Posterior vena cava (tissue), 2 donors: ENCODE measurements around the gene DYDC2. TPM values are rescaled to one million over a fixed set of nuclear protein-coding genes. Genes with fewer than 3 reads are reported as not detected.
A peak's percentile ranks its signal among the peaks of the same experiment; 100 is the strongest.

Source experiments
- DNase-seq: peaks from one replicate; pipeline ENCODE4 v3.0.0-alpha.2; 2020; ENCODE audit warnings: low spot score
- intact Hi-C, 2 donors: fragments of 100-400 bp; cut with DNase I; formaldehyde crosslinking; loops; one replicate each; pipeline versions ENCODE4 v1.14.1 to v1.14.2; 2022 to 2023
- total RNA-seq, 2 donors: library from RNA; stranded (reverse); fragmentation: NEBNext Ultra II Directional; extraction: Animal tissue kit (Norgen Biotek cat#: 25700); gene quantifications; one replicate each; pipeline ENCODE4 v1.2.1, GENCODE V29; 2021
- donor health status: DM: yes; HTN: yes; CAD: no.
- donor health status: DM: yes; HTN: yes; CAD: no.

DYDC2 gene
- total RNA-seq, 2 donors from 2014 or later: not detected

GRCh38 chr10:80359644-80360043, 3.1 kb downstream of the DYDC2 start:
- DNase-seq: no peak
- intact Hi-C loops: no loop called here

DNA sequence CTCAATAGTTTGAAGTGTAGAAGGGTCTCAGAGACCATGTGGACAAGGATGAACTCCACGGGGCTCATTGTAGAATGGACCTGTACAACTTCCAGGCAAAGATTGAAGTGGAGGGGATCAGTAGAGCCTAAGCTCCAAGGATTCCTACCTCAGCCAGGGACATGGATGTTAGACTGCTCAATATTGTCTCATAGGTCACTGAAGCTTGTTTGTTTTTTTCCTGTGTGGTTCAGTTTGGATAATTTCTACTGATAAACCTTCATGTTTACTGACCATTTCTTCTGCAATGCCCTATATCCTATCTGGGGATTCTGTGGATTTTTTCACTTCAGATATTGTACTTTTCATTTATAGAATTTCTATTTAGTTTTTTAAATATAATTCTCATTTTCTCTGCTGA, 8.9 kb downstream of the DYDC2 start:
- no peak for DNase-seq
- intact Hi-C loops: no loop called here

DNA sequence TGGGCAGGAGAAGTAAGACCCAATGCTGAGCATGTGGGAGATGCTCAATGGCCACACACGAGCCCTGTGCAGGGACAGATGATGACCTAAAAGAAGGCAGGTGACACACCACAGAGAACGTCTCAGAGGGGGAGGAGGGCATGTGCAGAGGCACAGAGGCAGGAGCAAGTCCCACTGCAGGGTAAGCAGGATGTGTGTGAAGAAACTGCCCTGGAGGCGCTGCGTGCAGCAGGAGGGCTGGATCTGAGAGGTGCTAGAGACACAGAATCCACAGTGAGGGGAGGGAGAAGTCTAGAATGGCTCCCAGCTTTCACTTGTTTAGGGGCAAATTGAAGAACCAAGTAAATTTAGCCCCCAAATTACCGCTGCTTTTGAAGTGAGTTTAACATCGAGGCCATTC, 14.9 kb downstream of the DYDC2 start:
- intact Hi-C loops: no loop called here
- no peak for DNase-seq

GRCh38 chr10:80372675-80373074, 16.1 kb downstream of the DYDC2 start:
- DNase-seq: no peak
- intact Hi-C loops: no loop called here

DNA sequence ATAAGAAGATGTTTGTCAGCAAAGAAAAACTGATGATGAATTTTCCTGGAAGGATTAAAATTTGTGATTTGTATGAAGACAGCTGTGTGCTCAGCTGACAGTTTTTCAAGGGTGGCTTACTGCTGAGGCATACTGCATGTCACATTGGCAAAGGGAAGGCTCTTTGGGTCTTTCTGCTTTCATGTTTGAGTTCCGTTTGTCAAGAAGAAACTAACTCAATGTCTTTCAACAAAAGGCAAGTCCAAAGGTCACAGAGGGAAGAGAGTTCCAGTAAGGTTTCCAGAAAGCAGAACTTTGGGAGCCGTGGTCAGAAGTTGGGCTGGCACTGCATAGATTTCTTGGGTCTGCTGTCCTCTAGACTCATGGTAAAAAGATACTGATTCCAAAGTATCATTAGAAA, 16.9 kb downstream of the DYDC2 start:
- intact Hi-C loops: no loop called here
- no peak for DNase-seq

GRCh38 chr10:80379701-80380100, 23.1 kb downstream of the DYDC2 start:
- intact Hi-C loops: no loop called here
- DNase-seq: no peak

DNA sequence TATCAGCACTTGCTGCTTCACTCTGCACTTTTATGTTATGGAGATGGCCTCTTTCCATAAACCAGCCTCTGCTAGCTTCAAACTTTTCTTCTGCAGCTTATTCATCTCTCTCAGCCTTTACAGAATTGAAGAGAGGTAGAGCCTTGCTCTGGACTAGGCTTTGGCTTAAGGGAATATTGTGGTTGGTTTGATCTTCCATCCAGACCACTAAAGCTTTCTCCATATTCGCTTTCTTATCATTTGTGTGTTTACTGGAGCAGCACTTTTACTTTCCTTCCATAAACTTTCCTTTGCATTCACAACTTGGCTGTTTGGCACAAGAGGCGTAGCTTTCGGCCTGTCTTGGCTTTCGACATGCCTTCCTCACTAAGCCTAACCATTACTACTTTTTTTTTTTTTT, 23.6 kb downstream of the DYDC2 start:
- no peak for DNase-seq
- intact Hi-C loops: no loop called here

GRCh38 chr10:80382989-80383388, 26.4 kb downstream of the DYDC2 start:
- intact Hi-C loops: no loop called here
- no peak for DNase-seq

- intact Hi-C loops: no loop called here
Measured at GRCh38 chr10:80390740-80391139, 34.2 kb downstream of the DYDC2 start.

DNA sequence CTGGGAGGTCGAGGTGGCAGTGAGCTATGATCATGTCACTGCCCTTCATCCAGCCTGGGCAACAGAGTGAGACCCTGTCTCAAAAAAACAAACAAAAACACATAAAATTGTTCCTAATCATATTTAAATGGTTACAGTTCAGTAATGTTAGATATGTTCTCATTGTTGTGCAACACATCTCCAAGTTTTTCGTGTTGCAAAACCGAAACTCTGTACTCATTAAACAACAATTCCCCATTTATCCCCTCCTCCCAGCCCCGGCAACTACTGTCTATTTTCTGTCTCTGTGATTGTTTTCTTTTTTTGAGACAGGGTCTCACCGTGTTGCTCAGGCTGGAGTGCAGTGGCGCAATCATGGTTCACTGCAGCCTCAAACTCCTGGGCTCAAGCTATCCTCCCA, 35.7 kb downstream of the DYDC2 start:
- intact Hi-C loops: no loop called here
- DNase-seq: no peak

More at GRCh38 chr10:80390740-80391139, 34.2 kb downstream of the DYDC2 start:
- DNase-seq: no peak

DNA sequence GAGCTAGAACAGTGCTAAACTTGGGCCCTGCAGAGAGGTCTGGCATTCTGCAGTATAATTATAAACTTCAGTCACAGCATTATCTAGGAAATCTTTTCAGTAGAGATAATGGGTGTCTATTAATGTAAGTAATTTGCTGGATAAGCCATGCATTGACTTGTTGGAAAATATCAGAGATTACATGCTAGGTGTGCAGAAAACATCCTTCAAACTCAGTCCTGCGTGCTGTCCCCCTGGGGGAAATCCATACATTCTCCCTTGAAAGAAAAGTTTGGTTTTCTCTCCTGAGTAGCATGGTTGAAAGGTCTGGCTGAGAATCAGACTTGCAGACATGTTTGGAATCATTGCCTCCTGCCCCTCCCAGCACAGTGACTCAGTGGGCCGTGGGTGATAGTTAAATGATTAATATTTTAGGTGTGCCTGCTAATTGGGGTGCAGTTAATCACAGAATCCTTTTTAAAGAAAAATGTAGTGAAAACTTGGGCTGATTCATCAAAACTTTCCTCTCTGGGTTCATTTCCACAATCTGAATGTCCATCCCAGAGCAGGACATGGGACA, 37.9 kb downstream of the DYDC2 start:
- DNase-seq: no peak
- intact Hi-C loops: no loop called here

DNA sequence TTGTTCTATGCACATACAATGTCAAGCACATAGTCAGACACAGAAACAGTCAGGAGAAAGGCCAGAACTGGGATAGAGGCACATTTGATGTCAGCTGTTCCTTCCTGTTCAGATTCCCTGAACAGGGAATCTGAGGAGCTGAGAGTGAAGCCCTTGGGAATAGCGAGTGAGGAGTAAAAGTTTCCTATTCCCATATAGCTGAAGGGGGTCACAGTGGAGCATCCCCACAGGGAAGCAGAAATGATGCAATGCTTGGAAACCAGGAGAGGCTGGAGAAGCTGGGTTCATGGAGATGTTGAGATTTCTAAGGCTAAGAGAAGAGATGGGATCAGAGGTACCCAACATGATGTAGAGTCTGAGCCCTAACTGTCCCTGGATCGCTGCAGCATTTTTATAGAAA, 40.4 kb downstream of the DYDC2 start:
- intact Hi-C loops: no loop called here
- DNase-seq: no peak

DNA sequence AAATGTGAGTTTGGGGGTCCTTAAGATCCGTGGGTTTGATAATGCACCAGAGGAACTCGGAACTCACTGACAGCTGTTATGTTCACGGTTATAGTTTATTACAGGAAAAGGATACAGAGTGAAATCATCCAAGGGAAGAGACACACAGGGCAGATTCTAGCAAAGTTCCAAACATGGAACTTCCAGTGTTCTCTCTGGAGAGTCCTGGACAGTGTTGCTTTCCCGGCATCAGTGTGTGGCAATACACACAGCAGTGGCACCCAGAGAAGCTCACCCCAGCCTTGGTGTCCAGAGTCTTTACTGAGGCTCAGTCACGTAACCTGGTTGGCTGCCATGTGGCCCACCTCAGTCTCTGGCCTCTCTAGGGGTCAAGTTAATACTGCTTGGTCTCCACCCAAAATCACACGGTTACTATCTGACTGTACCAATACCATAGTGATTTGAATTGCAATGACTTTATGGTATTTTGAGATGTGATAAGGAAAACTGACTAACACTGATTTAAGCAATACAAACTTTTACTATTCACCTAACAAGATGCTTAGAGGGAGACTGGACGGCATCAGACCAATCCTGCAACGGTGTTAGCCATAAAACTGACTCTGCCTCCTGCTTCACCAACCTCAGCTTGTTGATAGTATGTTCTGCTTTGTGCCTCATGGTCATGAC, 43.7 kb downstream of the DYDC2 start:
- no peak for DNase-seq
- intact Hi-C loops: no loop called here

DNA sequence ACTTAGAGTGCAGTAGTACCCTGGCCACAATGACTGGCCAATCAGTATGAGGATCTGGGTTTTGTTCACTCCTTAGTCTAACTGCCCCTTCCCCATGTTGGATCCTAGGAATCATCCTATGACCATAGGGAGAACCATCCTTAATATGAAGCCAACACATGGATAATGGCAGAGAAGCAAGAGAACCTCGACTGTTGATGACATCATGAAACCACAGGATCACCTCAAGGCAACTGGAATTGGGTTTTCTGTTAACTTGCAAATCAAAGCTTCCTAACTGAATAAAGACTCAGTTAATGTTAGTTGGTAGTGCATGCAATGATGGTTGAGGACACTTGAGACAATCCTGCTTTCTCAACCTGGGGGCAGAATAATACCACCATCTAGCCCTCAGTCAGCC, 48.5 kb downstream of the DYDC2 start:
- intact Hi-C loops: no loop called here

DNA sequence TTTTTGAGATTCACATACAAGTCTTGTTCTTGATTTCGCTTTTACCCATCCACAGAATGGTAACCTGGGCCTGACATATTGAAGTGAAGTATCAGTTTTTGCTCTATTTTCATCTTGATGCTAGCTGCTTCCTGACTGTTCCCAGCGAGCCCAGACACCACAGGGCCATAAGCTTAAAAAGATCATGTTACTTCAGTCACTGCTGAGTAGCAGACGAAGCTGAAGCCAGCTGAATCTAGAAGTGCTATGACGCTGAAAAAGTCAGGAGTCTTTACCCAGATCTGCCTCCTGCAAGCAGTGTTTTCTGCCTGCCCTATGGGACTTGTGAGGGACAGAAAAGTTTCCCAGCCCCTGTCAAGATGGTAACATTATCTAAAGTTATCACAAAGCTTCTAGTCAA, 49.0 kb downstream of the DYDC2 start:
- intact Hi-C loops: no loop called here
- no peak for DNase-seq

More for the DNA sequence above, 48.5 kb downstream of the DYDC2 start:
- DNase-seq: no peak

DNA sequence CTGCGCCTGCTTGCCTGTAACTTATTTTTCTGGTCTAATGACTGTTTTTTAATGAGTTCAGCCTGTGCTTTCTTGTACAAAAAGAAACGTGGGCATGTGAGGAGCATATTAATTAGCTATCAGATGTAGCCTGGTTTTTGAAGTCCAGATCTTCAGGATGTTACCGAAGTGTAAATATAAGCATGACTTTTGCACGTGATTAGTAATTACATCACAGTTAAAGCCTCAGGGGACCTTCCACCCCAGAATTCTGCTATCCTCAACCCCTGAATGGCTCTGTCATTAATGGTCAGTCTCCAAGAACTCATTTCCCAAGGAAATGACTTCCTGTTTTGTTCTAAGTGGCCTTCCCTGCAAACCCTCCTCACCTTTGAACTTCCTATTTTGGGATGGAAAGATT, 49.6 kb downstream of the DYDC2 start:
- no peak for DNase-seq
- intact Hi-C loops: no loop called here

- no peak for DNase-seq
- intact Hi-C loops: no loop called here
Measured at GRCh38 chr10:80407812-80408241, 51.2 kb downstream of the DYDC2 start.

GRCh38 chr10:80408242-80409101, 51.9 kb downstream of the DYDC2 start, which contains the start of gene PRXL2A:
Gene PRXL2A (plus strand): TSS chr10:80408551. CDS start chr10:80420468, 11,917 bp downstream.
- DNase-seq: peak; percentile 90
- intact Hi-C loops: no loop called here

DNA sequence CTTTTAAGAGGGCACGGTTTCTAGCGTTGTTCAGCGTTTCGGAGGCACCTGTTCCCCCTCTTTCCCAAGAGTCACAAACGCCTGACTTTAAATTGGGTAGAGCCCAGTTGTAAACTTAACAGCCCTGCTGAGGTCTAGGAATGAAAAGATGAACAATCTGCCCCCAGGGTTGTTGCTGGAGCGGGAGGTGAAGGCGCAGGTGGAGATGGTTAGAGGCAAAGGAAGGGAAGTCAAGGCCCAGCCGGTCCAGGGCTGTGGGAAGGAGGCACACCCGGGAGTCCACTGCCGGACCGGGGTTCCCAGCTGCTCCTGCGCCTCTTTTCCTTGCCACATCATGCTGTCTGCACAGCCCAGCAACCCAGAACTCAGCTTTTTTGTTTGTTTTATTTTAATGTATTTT, 52.5 kb downstream of the DYDC2 start:
- intact Hi-C loops: no loop called here
- no peak for DNase-seq

DNA sequence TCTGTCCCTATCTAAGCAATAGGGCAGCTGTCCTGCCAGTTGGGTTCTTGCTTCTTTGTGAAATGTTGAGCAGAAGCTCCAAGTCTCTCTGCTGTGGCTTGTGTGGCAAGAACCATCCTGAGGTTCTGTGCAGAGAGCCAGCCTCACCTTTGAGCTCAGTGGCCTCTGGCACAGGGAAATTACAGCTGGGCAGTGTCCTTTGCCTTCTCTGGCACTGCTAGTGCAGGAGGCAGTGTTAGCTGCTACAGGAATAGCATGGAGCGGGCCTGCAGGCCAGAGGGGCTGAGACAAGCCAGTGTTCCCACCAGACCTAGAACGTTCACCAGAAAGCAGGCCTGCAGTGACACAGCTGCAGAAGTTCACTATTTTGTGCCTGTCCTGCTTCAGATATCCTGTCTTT, 53.5 kb downstream of the DYDC2 start:
- no peak for DNase-seq
- intact Hi-C loops: no loop called here
